Stomach (tissue), 4 donors: ENCODE data around the gene TLR5.
"Not testable (repeated sequence)": the region's sequence is repeated elsewhere in the genome, so short reads cannot be mapped to it uniquely, and the experiment has no call there.

Source experiments
- CTCF ChIP-seq, 7 experiments: fragments of 450-650 bp in 4 of 7; fragments of 200-600 bp in 3 of 7; sonication (generic) in 3 of 7; IDR thresholded peaks; one replicate each; pipeline ENCODE4 v1.5.1; 2016 to 2019; ENCODE audit warnings: antibody characterized with exemption in 7 of 7, control low read depth in 2 of 7, mild to moderate bottlenecking in 1 of 7
- POLR2A ChIP-seq, 4 donors: fragments of 450-650 bp; IDR thresholded peaks; one replicate each; pipeline ENCODE4 v1.6.1; 2016; ENCODE audit warnings: antibody characterized with exemption in 4 of 4, control low read depth in 2 of 4, mild to moderate bottlenecking in 1 of 4, moderate library complexity in 1 of 4

GRCh38 chr1:223169458-223169857 is 26.4 kb upstream of the TLR5 start:
- TF ChIP-seq CTCF, POLR2A (IDR thresholded peaks at IDR 0.05): not testable (repeated sequence)
